ENCODE measurements around the gene SERTM2.

DNA sequence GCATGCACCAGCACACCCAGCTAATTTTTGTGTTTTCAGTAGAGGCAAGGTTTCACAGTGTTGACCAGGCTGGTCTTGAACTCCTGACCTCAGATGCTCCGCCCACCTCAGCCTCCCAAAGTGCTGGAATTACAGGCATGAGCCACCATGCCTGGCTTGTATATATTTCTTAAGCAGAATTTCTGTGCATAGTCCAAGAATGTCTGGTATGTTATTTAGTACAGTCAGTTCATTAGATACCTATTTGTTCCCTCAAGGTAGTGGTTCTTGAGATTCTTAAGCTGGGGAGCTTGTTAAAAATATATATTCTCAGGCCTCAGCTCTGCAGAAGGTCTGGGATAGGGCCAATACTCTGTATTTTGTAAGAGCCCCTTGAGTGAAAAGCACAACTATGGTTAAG lies 4.6 kb upstream of the SERTM2 start:
- TF ChIP-seq EP300 (IDR thresholded peaks at IDR 0.05), result no peak
- TF ChIP-seq, protein P1, sequence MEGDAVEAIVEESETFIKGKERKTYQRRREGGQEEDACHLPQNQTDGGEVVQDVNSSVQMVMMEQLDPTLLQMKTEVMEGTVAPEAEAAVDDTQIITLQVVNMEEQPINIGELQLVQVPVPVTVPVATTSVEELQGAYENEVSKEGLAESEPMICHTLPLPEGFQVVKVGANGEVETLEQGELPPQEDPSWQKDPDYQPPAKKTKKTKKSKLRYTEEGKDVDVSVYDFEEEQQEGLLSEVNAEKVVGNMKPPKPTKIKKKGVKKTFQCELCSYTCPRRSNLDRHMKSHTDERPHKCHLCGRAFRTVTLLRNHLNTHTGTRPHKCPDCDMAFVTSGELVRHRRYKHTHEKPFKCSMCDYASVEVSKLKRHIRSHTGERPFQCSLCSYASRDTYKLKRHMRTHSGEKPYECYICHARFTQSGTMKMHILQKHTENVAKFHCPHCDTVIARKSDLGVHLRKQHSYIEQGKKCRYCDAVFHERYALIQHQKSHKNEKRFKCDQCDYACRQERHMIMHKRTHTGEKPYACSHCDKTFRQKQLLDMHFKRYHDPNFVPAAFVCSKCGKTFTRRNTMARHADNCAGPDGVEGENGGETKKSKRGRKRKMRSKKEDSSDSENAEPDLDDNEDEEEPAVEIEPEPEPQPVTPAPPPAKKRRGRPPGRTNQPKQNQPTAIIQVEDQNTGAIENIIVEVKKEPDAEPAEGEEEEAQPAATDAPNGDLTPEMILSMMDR (IDR thresholded peaks at IDR 0.05), result no peak
